HCT116 (cell line): ENCODE data around the gene RGS11.

ENCODE experiments used
- TF ChIP-seq, protein P1 (sequence below), 3 experiments: fragments of 200-600 bp in 1 of 3; sonication (generic) in 1 of 3; IDR thresholded peaks in 2 of 3; conservative IDR thresholded peaks in 1 of 3; 2 replicates each; pipeline ENCODE4 v1.5.1; 2012 to 2017; ENCODE audit warnings: low read depth in 2 of 3, low read length in 2 of 3, antibody characterized with exemption in 1 of 3, borderline replicate concordance in 1 of 3, control low read depth in 1 of 3, mild to moderate bottlenecking in 1 of 3, mixed read lengths in 1 of 3, mixed run types in 1 of 3, moderate library complexity in 1 of 3; ENCODE audit not compliant: insufficient read depth in 1 of 3
- TF ChIP-seq, protein P2 (sequence below): IDR thresholded peaks from 2 replicates; pipeline ENCODE4 v1.6.1; 2012; ENCODE audit warnings: low read depth

DNA sequence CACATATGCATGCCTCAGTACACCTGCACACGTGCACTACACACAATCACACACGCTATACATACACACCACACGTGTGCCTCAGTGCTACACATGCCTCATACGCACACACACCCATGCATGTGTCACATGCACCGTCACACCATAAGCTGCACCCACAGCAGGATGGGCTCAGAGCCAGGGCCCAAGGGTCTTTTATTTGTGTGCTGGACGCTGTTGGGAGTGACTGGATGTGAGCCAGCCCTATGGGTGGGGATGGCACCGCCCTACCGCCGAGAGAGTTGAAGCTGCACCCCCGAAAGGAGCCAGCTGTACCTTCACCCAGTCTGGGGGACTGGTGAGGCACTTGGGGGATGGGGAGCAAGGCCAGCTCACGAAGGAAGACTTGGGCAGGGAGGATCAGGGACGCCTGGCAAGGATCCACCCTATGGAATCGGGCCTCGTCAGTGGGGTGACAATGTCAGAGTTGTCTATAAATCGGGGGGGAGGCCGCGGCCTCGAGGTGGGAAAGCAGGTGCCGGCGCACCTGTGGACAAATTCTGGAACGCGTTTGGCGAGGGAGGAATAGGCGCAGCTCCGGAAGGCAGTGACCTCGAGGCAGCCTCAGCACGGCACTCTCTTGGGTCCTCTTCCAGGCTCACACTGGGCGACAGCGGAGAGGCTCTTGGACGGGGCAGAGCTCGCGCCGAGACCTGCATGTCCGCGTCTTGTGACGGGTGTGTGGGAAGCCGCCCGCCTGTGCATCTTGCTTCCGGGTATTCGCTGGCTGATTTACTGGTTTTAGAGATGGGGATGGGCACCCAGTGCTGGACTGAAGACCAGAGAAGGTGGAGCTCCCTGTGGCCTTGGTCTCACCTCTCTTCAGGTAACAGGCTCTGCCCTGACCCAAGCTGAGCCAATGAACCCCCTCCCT, 7.3 kb downstream of the RGS11 start:
- TF ChIP-seq, protein P1, sequence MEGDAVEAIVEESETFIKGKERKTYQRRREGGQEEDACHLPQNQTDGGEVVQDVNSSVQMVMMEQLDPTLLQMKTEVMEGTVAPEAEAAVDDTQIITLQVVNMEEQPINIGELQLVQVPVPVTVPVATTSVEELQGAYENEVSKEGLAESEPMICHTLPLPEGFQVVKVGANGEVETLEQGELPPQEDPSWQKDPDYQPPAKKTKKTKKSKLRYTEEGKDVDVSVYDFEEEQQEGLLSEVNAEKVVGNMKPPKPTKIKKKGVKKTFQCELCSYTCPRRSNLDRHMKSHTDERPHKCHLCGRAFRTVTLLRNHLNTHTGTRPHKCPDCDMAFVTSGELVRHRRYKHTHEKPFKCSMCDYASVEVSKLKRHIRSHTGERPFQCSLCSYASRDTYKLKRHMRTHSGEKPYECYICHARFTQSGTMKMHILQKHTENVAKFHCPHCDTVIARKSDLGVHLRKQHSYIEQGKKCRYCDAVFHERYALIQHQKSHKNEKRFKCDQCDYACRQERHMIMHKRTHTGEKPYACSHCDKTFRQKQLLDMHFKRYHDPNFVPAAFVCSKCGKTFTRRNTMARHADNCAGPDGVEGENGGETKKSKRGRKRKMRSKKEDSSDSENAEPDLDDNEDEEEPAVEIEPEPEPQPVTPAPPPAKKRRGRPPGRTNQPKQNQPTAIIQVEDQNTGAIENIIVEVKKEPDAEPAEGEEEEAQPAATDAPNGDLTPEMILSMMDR (IDR thresholded peaks at IDR 0.05 in 2 of 3, conservative IDR thresholded peaks at IDR 0.05 in 1 of 3; ENCODE audit: borderline replicate concordance in 1 of 3, insufficient read depth in 1 of 3, low read depth in 2 of 3, low read length in 2 of 3): no peak
- TF ChIP-seq, protein P2, sequence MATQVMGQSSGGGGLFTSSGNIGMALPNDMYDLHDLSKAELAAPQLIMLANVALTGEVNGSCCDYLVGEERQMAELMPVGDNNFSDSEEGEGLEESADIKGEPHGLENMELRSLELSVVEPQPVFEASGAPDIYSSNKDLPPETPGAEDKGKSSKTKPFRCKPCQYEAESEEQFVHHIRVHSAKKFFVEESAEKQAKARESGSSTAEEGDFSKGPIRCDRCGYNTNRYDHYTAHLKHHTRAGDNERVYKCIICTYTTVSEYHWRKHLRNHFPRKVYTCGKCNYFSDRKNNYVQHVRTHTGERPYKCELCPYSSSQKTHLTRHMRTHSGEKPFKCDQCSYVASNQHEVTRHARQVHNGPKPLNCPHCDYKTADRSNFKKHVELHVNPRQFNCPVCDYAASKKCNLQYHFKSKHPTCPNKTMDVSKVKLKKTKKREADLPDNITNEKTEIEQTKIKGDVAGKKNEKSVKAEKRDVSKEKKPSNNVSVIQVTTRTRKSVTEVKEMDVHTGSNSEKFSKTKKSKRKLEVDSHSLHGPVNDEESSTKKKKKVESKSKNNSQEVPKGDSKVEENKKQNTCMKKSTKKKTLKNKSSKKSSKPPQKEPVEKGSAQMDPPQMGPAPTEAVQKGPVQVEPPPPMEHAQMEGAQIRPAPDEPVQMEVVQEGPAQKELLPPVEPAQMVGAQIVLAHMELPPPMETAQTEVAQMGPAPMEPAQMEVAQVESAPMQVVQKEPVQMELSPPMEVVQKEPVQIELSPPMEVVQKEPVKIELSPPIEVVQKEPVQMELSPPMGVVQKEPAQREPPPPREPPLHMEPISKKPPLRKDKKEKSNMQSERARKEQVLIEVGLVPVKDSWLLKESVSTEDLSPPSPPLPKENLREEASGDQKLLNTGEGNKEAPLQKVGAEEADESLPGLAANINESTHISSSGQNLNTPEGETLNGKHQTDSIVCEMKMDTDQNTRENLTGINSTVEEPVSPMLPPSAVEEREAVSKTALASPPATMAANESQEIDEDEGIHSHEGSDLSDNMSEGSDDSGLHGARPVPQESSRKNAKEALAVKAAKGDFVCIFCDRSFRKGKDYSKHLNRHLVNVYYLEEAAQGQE: no peak
